Measurements from ENCODE around the gene ST3GAL2.

The ST3GAL2 gene

DNA sequence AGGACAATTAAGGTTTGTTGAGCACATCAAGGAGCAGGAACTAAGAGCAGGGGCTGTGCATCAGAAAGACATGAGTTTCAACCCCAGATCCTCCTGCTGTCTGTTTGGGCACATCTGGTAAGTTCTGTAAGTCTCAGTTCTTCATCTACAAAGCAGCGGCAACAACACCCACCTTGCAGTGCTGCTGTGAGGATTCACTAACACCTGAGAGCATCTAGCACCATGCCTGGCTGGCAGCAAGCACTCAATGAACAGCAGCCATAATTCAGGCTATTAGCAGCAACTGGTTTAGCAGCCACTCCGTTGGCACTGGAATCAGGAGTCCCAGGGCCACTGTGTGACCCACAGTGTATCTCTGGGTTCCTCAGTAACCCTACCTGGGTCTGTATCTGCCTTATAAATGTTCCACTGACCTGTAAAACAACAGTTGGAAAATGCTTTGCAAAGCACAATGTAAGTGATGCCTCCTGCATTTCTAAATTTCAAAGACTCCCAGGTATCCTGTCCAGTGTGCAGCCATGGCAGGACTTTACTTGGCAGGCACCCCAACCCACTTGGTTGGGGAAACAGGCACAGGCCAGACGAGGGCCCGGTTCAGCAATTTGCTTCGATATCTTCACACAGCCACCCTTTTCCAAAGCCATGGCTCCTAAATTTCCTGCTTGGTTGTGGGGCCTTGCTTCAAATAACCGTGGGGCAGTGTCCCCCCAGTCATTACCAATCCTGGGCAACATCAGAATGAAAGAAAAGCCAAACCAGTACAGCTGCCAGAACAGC lies 4.2 kb downstream of the ST3GAL2 start:
- H3K27ac ChIP-seq (ENCODE audit: low read depth, low read length) = no peak overlapping the region
- no peaks in the 10 kb centered on the region for H3K36me3 ChIP-seq (ENCODE audit: control insufficient read depth, insufficient read depth, low read length)
- no peak overlapping the region for H3K9ac ChIP-seq (ENCODE audit: low read depth, low read length)
- H3K27me3 ChIP-seq (ENCODE audit: control insufficient read depth, insufficient read depth, low read length) = no peaks in the 10 kb centered on the region
- no peak overlapping the region for H3K4me3 ChIP-seq (ENCODE audit: low read depth, low read length)
- H3K4me1 ChIP-seq (ENCODE audit: control insufficient read depth, insufficient read depth, low read length) = peaks cover 51% of the 10 kb centered on the region
- H3K9me3 ChIP-seq (ENCODE audit: control insufficient read depth, insufficient read depth, low read length) = no peaks in the 10 kb centered on the region

DNA sequence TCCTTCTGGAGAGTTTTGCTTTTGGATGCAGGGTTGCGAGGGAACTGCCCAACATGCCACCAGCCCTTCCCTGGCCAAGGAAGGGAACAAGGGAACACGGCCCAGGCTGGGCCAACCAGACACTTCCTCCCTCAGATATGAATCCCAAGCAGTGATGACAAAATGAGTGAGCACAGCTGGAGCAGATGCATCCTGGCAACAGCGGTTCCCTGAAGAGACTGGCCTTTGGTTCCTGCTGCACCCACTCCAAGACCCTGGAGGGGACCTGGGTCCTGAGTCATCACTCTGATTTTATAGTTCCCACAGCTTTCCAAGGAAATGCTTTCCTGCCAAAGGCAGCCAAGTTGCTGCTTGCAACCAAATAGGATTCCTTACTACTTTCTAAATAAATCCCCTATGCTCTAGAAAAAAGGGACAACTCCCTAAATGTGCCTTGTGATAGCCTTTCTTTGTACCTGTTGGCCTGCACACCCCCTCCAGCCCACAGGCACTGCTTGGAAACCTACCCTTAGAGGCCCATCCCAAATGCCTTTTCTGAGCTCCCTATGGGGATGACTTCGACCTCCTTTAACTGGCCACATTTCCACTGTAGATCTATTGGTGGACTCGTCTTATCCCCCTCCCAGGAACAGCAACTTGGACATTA lies 5.3 kb downstream of the ST3GAL2 start:
- Histone ChIP-seq H3K27ac (ENCODE audit: low read depth, low read length) (peak overlapping the region; percentile 48), H3K27me3 (ENCODE audit: control insufficient read depth, insufficient read depth, low read length) (no peaks in the 10 kb centered on the region), H3K9ac (ENCODE audit: low read depth, low read length) (no peak overlapping the region), H3K9me3 (ENCODE audit: control insufficient read depth, insufficient read depth, low read length) (no peaks in the 10 kb centered on the region), H3K4me3 (ENCODE audit: low read depth, low read length) (no peak overlapping the region), H3K36me3 (ENCODE audit: control insufficient read depth, insufficient read depth, low read length) (no peaks in the 10 kb centered on the region), H3K4me1 (ENCODE audit: control insufficient read depth, insufficient read depth, low read length) (peaks cover 56% of the 10 kb centered on the region)

DNA sequence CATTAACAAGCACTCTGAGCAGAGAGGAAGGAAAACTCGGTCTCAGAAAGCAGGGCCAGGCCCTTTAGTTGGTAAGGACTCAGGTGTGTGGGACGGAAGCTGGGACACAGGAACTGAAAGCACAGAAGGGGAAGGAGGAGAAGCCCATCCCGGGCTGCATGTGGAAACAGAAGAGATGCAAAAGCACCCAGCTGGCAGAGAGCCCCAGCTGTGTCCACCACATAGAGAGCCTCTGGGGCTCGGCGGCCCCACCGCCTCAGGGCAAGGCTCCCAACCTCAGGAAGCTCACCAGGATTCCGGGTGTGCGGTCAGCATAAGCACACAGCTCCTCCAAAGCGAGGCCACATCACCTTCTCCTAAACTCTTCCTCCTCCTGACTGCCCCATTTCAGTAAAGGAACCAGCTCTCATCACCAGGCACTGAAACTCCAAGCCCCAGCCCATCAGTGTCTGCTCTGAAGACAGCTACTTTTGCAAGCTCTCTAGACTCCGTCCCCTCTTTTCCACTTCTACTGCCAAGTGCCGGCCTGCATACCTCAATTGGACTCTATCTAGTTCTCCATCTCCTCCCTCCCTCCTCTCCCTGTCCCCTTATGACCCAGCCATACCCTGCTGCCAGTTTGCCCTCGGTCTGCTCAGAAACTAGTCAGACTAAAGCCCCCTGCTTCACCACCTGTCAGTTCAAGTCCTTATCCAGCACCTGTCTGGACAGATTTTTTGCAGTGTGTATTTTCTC lies 6.0 kb downstream of the ST3GAL2 start:
- Histone ChIP-seq H3K27me3 (ENCODE audit: control insufficient read depth, insufficient read depth, low read length) (no peaks in the 10 kb centered on the region), H3K4me1 (ENCODE audit: control insufficient read depth, insufficient read depth, low read length) (peaks cover 59% of the 10 kb centered on the region), H3K4me3 (ENCODE audit: low read depth, low read length) (no peak overlapping the region), H3K36me3 (ENCODE audit: control insufficient read depth, insufficient read depth, low read length) (no peaks in the 10 kb centered on the region), H3K9ac (ENCODE audit: low read depth, low read length) (0 out of 2 replicates have a peak overlapping the region, but pooled peaks have one; percentile 6), H3K27ac (ENCODE audit: low read depth, low read length) (peak overlapping the region; percentile 48), H3K9me3 (ENCODE audit: control insufficient read depth, insufficient read depth, low read length) (no peaks in the 10 kb centered on the region)

DNA sequence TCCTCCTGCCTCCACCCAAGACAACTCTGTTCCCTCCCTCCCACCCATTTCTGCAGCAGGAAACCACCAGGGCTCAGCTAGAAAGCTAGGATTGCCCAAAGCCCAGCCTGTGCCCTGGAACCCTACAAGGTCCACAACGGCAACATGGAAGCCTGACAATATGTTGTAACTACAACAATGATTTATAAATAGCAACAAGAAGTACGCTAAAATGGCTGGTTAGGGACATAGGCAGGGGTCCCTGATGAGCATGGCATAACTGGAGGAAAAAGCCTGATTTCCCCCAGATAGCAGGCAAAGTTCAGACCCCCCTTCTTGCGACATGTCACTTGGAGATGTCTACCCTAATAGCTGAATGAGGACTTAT lies 6.6 kb downstream of the ST3GAL2 start:
- no peak overlapping the region for H3K9ac ChIP-seq (ENCODE audit: low read depth, low read length)
- no peaks in the 10 kb centered on the region for H3K36me3 ChIP-seq (ENCODE audit: control insufficient read depth, insufficient read depth, low read length)
- H3K4me1 ChIP-seq (ENCODE audit: control insufficient read depth, insufficient read depth, low read length) = peaks cover 58% of the 10 kb centered on the region
- no peaks in the 10 kb centered on the region for H3K27me3 ChIP-seq (ENCODE audit: control insufficient read depth, insufficient read depth, low read length)
- no peaks in the 10 kb centered on the region for H3K9me3 ChIP-seq (ENCODE audit: control insufficient read depth, insufficient read depth, low read length)
- peak overlapping the region; percentile 48 for H3K27ac ChIP-seq (ENCODE audit: low read depth, low read length)
- H3K4me3 ChIP-seq (ENCODE audit: low read depth, low read length) = no peak overlapping the region

DNA sequence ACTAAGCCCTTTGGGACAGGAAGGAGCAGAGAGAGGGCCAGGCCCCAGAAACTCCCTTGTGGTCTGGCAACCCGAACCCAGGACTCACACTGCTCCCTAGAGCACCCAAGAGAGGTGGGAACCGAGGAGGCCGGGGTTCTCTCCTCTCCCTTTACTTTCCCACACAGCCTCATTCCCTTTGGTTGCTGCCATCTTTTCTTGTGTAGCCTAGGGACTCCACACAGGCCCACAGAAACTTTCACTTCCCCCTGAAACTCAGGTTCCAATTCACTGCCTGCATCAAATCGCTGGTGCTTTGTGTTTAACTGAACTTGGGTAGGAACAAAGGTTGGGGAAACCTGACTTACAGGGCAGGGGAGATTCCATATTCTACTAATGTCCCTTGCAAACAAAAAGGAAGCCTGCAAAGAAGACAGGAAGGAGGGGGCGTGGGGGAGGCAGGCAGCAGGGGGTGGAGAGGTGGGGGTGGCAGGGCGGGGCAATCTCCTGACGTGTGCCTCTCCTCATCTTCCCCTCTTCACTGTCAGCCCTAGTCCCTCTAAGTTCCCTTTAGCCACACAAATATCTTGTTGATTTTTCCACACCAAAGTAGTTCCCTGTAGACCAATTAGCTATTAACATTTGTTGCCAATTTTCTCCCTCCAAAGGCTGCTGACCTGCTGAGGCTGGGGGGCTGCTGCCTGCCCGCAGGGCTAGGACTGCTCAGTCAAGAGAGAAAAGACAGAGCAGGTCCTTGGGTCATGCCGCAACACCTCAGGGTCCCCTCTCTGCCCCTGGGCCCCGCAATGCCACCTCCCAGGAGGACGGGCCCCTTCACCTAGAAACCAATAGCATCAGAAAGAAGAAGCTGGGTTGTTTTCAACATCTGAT lies 8.0 kb downstream of the ST3GAL2 start:
- Histone ChIP-seq H3K9me3 (ENCODE audit: control insufficient read depth, insufficient read depth, low read length) (no peaks in the 10 kb centered on the region), H3K4me1 (ENCODE audit: control insufficient read depth, insufficient read depth, low read length) (peaks cover 47% of the 10 kb centered on the region), H3K27me3 (ENCODE audit: control insufficient read depth, insufficient read depth, low read length) (no peaks in the 10 kb centered on the region), H3K4me3 (ENCODE audit: low read depth, low read length) (0 out of 2 replicates have a peak overlapping the region, but pooled peaks have one; percentile 4), H3K9ac (ENCODE audit: low read depth, low read length) (peak overlapping the region; percentile 26; the same call in 1 of the 2 replicates), H3K36me3 (ENCODE audit: control insufficient read depth, insufficient read depth, low read length) (no peaks in the 10 kb centered on the region), H3K27ac (ENCODE audit: low read depth, low read length) (peak overlapping the region; percentile 96)

DNA sequence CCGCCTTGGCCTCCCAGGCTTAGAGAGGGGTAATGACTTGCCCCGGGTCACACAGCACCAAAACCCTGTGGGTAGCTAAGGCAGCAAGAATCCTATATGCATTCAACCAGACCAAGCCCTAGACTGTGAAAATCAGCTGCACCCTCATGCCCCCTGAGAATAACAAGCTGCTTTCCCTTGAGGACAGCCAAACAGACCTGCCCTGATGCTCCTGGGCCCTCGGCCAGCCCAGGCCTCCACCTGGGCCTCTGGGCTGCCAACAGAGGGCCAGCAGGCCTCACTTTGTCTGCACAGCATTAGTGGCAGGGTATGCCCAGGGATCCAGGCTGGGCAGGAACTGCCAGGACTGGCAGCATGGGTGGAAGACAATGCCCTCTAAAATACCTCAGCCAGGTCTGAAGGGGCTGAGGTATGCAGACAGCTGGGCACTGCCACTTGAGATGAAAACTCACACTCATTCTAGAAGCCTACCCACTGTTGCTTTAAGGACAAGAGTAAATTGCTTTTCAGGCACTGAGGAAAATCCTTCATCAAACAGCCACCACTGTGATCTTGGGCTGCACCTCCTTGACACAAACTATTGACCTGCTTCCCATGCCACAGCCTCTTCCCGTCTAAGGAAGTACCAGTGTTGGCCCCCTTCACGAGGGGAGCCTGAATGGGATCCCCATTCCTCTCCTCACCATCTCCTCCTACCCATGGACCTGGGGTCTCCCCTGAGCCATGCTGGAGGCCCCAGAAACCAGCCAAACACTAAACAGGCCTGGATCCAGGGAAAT lies 8.8 kb downstream of the ST3GAL2 start:
- Histone ChIP-seq H3K4me1 (ENCODE audit: control insufficient read depth, insufficient read depth, low read length) (peaks cover 47% of the 10 kb centered on the region), H3K27me3 (ENCODE audit: control insufficient read depth, insufficient read depth, low read length) (no peaks in the 10 kb centered on the region)

DNA sequence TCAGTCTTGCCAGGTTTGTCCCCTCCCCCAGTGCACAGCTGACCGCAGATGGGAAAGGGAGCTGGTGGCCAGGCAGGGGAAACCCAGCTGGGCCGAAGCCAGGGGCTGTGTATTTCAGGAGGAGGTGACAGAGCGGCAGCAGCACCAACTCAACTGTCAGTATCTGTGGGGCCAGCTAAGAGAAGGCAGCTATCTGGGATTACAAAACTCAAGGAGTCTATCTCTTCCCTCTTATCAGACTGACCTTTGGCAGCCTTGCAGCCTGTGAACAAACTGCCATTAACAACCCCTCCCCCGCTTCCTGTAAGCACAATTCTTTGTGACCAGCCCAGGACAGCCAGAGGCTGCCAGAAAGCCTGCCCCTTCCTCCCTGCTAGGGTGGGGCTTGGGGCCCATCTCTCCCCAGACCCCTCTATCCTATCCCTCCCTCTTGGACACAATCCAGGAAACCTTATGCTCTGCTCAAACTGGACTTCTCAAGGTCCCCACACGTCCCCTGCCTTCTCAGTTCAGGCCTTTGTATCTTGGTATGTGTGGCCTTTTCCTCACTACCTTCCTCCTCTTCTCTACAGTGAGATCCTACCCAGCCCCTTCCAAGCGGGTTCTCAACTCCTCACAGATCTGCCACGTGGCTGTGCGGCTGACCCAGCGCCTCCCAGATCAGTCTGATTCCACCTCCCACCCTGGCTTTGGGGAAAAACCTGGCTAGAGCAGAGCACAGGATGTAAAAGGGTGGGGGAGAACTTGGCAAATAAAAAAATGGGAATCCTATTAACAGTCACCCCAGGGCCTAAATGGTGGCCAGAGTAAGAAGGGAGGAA lies 10.5 kb downstream of the ST3GAL2 start:
- Histone ChIP-seq H3K4me3 (ENCODE audit: low read depth, low read length) (peak overlapping the region; percentile 22), H3K27ac (ENCODE audit: low read depth, low read length) (peak overlapping the region; percentile 89), H3K9ac (ENCODE audit: low read depth, low read length) (peak overlapping the region; percentile 69), H3K9me3 (ENCODE audit: control insufficient read depth, insufficient read depth, low read length) (no peaks in the 10 kb centered on the region), H3K36me3 (ENCODE audit: control insufficient read depth, insufficient read depth, low read length) (peaks cover 5% of the 10 kb centered on the region; the same call in 1 of the 2 replicates), H3K27me3 (ENCODE audit: control insufficient read depth, insufficient read depth, low read length) (no peaks in the 10 kb centered on the region), H3K4me1 (ENCODE audit: control insufficient read depth, insufficient read depth, low read length) (peaks cover 45% of the 10 kb centered on the region)

More for the DNA sequence above, 8.8 kb downstream of the ST3GAL2 start:
- Histone ChIP-seq H3K27ac (ENCODE audit: low read depth, low read length) (peak overlapping the region; percentile 96), H3K4me3 (ENCODE audit: low read depth, low read length) (no peak overlapping the region), H3K9ac (ENCODE audit: low read depth, low read length) (peak overlapping the region; percentile 26; the same call in 1 of the 2 replicates), H3K9me3 (ENCODE audit: control insufficient read depth, insufficient read depth, low read length) (no peaks in the 10 kb centered on the region), H3K36me3 (ENCODE audit: control insufficient read depth, insufficient read depth, low read length) (no peaks in the 10 kb centered on the region)

DNA sequence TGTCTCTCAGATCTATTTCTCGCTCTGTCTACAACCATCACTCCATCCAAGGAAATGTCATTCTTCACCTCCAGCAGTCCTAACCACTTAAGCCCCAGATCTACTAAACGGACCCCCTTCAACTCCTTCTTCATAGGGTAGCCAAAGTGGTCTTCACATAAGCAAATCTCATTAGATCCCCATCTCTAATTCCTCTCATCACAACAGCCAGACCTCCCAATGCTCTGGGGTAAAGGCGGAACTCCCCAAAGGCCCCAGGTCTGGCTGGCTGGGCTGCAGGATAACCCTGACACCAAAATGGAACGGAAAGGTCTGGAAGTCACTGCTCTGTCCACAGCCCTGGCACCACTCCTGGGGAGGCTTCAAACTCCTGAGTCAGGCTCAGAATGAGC lies 11.1 kb downstream of the ST3GAL2 start:
- peak overlapping the region; percentile 22 for H3K4me3 ChIP-seq (ENCODE audit: low read depth, low read length)
- peaks cover 5% of the 10 kb centered on the region; the same call in 1 of the 2 replicates for H3K36me3 ChIP-seq (ENCODE audit: control insufficient read depth, insufficient read depth, low read length)
- H3K9me3 ChIP-seq (ENCODE audit: control insufficient read depth, insufficient read depth, low read length) = no peaks in the 10 kb centered on the region
- H3K4me1 ChIP-seq (ENCODE audit: control insufficient read depth, insufficient read depth, low read length) = peaks cover 39% of the 10 kb centered on the region
- H3K27ac ChIP-seq (ENCODE audit: low read depth, low read length) = peak overlapping the region; percentile 89
- H3K27me3 ChIP-seq (ENCODE audit: control insufficient read depth, insufficient read depth, low read length) = no peaks in the 10 kb centered on the region
- H3K9ac ChIP-seq (ENCODE audit: low read depth, low read length) = peak overlapping the region; percentile 46; the same call in 1 of the 2 replicates

DNA sequence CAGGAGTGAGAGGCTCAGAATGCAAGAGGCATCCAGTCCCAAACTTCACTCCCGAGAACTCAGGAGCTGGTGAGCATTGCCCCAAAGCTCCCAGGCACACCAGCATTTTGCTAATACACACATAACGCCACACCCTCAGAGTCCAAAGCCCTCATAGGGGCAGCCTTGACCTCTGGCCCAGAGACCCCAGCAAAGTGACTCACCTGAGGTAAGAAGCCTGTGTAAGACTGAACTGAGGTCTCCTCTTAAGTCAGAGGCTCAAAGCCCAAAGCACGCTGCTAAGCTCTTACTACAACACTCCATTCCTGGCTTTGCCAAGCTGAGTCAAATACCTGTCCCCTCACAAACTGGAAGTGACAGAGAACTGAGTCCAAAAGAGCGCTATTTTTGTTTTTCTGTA lies 16.4 kb downstream of the ST3GAL2 start:
- Histone ChIP-seq H3K9ac (ENCODE audit: low read depth, low read length) (no peak overlapping the region), H3K9me3 (ENCODE audit: control insufficient read depth, insufficient read depth, low read length) (no peaks in the 10 kb centered on the region), H3K36me3 (ENCODE audit: control insufficient read depth, insufficient read depth, low read length) (peaks cover 10% of the 10 kb centered on the region; the same call in 1 of the 2 replicates), H3K4me1 (ENCODE audit: control insufficient read depth, insufficient read depth, low read length) (peaks cover 19% of the 10 kb centered on the region), H3K4me3 (ENCODE audit: low read depth, low read length) (no peak overlapping the region), H3K27ac (ENCODE audit: low read depth, low read length) (peak overlapping the region; percentile 37), H3K27me3 (ENCODE audit: control insufficient read depth, insufficient read depth, low read length) (no peaks in the 10 kb centered on the region)

All from HUES48 (cell line).